ENCODE data around the gene STK32B. TPM values are rescaled to one million over a fixed set of nuclear protein-coding genes. Genes with fewer than 3 reads are reported as not detected.
"Not testable (repeated sequence)": the region's sequence is repeated elsewhere in the genome, so short reads cannot be mapped to it uniquely, and the experiment has no call there.

The STK32B gene
- polyA plus RNA-seq, 1 of the 3 experiments (the other 2 are of a cell fraction), result 0.20 TPM

DNA sequence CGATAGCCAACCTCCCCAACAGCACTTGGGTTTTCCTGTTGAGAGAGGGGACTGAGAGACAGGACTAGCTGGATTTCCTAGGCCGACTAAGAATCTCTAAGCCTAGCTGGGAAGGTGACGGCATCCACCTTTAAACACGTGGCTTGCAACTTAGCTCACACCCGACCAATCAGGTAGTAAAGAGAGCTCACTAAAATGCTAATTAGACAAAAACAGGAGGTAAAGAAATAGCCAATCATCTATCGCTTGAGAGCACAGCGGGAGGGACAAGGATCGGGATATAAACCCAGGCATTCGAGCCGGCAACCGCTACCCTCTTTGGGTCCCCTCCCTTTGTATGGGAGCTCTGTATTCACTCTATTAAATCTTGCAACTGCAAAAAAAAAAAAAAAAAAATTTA lies 44.3 kb upstream of the STK32B start:
- H3K27me3 ChIP-seq (ENCODE audit: insufficient read depth), result peaks cover 30% of the 10 kb centered on the region; the same call in 1 of the 2 replicates
- H3K4me1 ChIP-seq (ENCODE audit: control insufficient read depth in 1 of 2, insufficient read depth in 2 of 2, low read depth in 1 of 2, low read length in 1 of 2); H3K9me3 ChIP-seq; H3K4me2 ChIP-seq; POLR2A ChIA-PET; DNase-seq; H3K9ac ChIP-seq; H4K20me1 ChIP-seq (ENCODE audit: insufficient read depth); H3K27ac ChIP-seq (ENCODE audit: low read depth in 2 of 2, low read length in 1 of 2); H3K36me3 ChIP-seq (replicated peaks in 1 of 2; ENCODE audit: control insufficient read depth in 1 of 2, insufficient read depth in 2 of 2, low read length in 1 of 2); H3K4me3 ChIP-seq (ENCODE audit: low read depth in 2 of 2, low read length in 1 of 2); H3K9me2 ChIP-seq; H2AFZ ChIP-seq (ENCODE audit: low read depth); H3F3A ChIP-seq (replicated peaks; ENCODE audit: insufficient read depth); H3K79me2 ChIP-seq (ENCODE audit: insufficient read depth): not testable (repeated sequence)
- CTCF ChIA-PET, result interaction anchor here (0.8 kb wide), 1 partner anchor 44 kb away, joined by 3 read pairs; no protein-coding TSS in a partner anchor
- WGBS (ENCODE audit: low lambda C conversion rate), result 60% methylated on average over 11 of the region's 11 CpGs

DNA sequence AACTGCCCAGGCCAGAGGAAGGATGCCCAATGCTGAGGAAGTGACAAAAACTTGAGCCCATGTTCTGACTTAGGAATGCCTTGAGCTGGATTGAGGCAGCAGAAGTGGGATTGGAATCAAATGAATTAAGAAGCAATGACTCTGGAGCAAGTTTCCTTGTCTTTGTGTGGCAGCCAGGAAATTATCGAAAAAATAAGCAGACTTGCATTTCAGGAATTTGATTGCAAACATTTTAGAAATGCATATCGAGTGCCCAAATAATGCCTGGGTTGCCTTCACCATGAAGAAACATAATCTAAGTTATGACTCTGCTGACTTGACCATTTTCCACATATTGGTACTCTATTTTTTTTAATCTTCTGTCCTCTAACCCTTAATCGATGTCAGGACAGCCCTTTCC lies 41.5 kb upstream of the STK32B start:
- H3K36me3 ChIP-seq (replicated peaks in 1 of 2; ENCODE audit: control insufficient read depth in 1 of 2, insufficient read depth in 2 of 2, low read length in 1 of 2), result no peaks in the 10 kb centered on the region
- TF ChIP-seq USF1 (IDR thresholded peaks at IDR 0.05; ENCODE audit: borderline replicate concordance, low read depth) (no peak), ZBTB33 (IDR thresholded peaks at IDR 0.05; ENCODE audit: borderline replicate concordance, low read depth) (no peak), RCOR1 (IDR thresholded peaks at IDR 0.05; ENCODE audit: low read length) (no peak), YY1 (IDR thresholded peaks at IDR 0.05; ENCODE audit: low read depth) (no peak), SIN3A (IDR thresholded peaks at IDR 0.05; ENCODE audit: borderline replicate concordance, low read depth, low read length) (no peak), FOXJ3 (CRISPR knock-in tag; IDR thresholded peaks at IDR 0.05) (no peak), RFX5 (IDR thresholded peaks at IDR 0.05; ENCODE audit: low read length) (no peak), TCF12 (IDR thresholded peaks at IDR 0.05) (no peak), FOSL2 (IDR thresholded peaks at IDR 0.05; ENCODE audit: borderline replicate concordance, low read depth) (no peak), MXI1 (IDR thresholded peaks at IDR 0.05; ENCODE audit: low read depth, low read length) (no peak)
- TF ChIP-seq, protein P1, sequence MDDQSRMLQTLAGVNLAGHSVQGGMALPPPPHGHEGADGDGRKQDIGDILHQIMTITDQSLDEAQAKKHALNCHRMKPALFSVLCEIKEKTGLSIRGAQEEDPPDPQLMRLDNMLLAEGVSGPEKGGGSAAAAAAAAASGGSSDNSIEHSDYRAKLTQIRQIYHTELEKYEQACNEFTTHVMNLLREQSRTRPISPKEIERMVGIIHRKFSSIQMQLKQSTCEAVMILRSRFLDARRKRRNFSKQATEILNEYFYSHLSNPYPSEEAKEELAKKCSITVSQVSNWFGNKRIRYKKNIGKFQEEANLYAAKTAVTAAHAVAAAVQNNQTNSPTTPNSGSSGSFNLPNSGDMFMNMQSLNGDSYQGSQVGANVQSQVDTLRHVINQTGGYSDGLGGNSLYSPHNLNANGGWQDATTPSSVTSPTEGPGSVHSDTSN (IDR thresholded peaks at IDR 0.05), result no peak

More for the DNA sequence above, 41.5 kb upstream of the STK32B start:
- H3K4me3 ChIP-seq (ENCODE audit: low read depth in 2 of 2, low read length in 1 of 2), result no peak overlapping the region
- H3K9me3 ChIP-seq, result no peaks in the 10 kb centered on the region
- no peak overlapping the region for H3K4me2 ChIP-seq
- H3K27me3 ChIP-seq (ENCODE audit: insufficient read depth), result peaks cover 18% of the 10 kb centered on the region; the same call in 1 of the 2 replicates
- DNase-seq, result no peak
- 13% methylated on average over 3 of the region's 3 CpGs for WGBS (ENCODE audit: low lambda C conversion rate)
- H3K79me2 ChIP-seq (ENCODE audit: insufficient read depth), result no peaks in the 10 kb centered on the region
- H3K9me2 ChIP-seq, result no peaks in the 10 kb centered on the region
- ChIA-PET POLR2A (no interaction called here), CTCF (no interaction called here)
- no peaks in the 10 kb centered on the region for H3F3A ChIP-seq (replicated peaks; ENCODE audit: insufficient read depth)
- no peaks in the 10 kb centered on the region for H3K4me1 ChIP-seq (ENCODE audit: control insufficient read depth in 1 of 2, insufficient read depth in 2 of 2, low read depth in 1 of 2, low read length in 1 of 2)
- H3K9ac ChIP-seq, result no peak overlapping the region
- H4K20me1 ChIP-seq (ENCODE audit: insufficient read depth), result no peaks in the 10 kb centered on the region
- no peak overlapping the region for H3K27ac ChIP-seq (ENCODE audit: low read depth in 2 of 2, low read length in 1 of 2)
- no peak overlapping the region for H2AFZ ChIP-seq (ENCODE audit: low read depth)

Data from SK-N-SH (cell line).